Smooth muscle cell (in vitro differentiated cells): ENCODE data around the gene EIF4G1. TPM values are rescaled to one million over a fixed set of nuclear protein-coding genes. Genes with fewer than 3 reads are reported as not detected.

Experiments used
- DNase-seq: peaks from one replicate; lab custom pipeline; 2025; ENCODE audit not compliant: unreplicated experiment; lab: John Stamatoyannopoulos, UW
- H2AFZ ChIP-seq: fragments of 200-600 bp; sonication (generic); 2 replicates; pipeline ENCODE4 v1.6.0; 2016; ENCODE audit warnings: antibody characterized with exemption, low read depth, mild to moderate bottlenecking
- H3F3A ChIP-seq: fragments of 200-600 bp; sonication (generic); 2 replicates; pipeline ENCODE4 v1.6.0; 2017; ENCODE audit warnings: antibody characterized with exemption, low read depth
- H3K27ac ChIP-seq: fragments of 200-600 bp; sonication (generic); 2 replicates; pipeline ENCODE4 v1.5.1; 2016; ENCODE audit warnings: low read depth, mild to moderate bottlenecking
- H3K27me3 ChIP-seq: fragments of 200-600 bp; sonication (generic); 2 replicates; pipeline ENCODE4 v1.6.1; 2016; ENCODE audit warnings: low read depth, mild to moderate bottlenecking
- H3K36me3 ChIP-seq: fragments of 200-600 bp; sonication (generic); 2 replicates; pipeline ENCODE4 v1.5.1; 2016; ENCODE audit warnings: low read depth
- H3K4me1 ChIP-seq: fragments of 200-600 bp; sonication (generic); 2 replicates; pipeline ENCODE4 v1.5.1; 2016; ENCODE audit warnings: low read depth
- H3K4me2 ChIP-seq: fragments of 200-600 bp; sonication (generic); 2 replicates; pipeline ENCODE4 v1.6.0; 2016; ENCODE audit warnings: mild to moderate bottlenecking
- H3K4me3 ChIP-seq: fragments of 200-600 bp; sonication (generic); 2 replicates; pipeline ENCODE4 v1.5.1; 2016; ENCODE audit warnings: mild to moderate bottlenecking
- H3K79me2 ChIP-seq: fragments of 200-600 bp; sonication (generic); 2 replicates; pipeline ENCODE4 v1.6.0; 2016; ENCODE audit warnings: low read depth, mild to moderate bottlenecking
- H3K9ac ChIP-seq: fragments of 200-600 bp; sonication (generic); 2 replicates; pipeline ENCODE4 v1.6.0; 2016; ENCODE audit warnings: low read depth
- H3K9me3 ChIP-seq: fragments of 200-600 bp; sonication (generic); replicated peaks from 2 replicates; pipeline ENCODE4 v1.5.1; 2016; ENCODE audit warnings: low read depth
- H4K20me1 ChIP-seq: fragments of 200-600 bp; sonication (generic); 2 replicates; pipeline ENCODE4 v1.6.0; 2016; ENCODE audit warnings: low read depth
- WGBS: methylation state at CpG from one replicate; pipeline ENCODE4 v1.1.7; 2016; ENCODE audit warnings: low lambda C conversion rate; 5-methylcytosine and 5-hydroxymethylcytosine counted together
- polyA plus RNA-seq: library from polyadenylated mRNA; unstranded; fragments of >200 nt; fragmentation: Nextera tagmentation; extraction: Ambion mirVana; gene quantifications from 2 replicates; pipeline ENCODE4 v1.2.1, GENCODE V29; 2016
- total RNA-seq: library from RNA; depleted of rRNA; stranded (reverse); fragments of >200 nt; gene quantifications from 2 replicates; pipeline ENCODE4 v1.2.3, GENCODE V29; 2014
- TF ChIP-seq, protein P1 (sequence below): fragments of 200-600 bp; sonication (generic); IDR thresholded peaks from 2 replicates; pipeline ENCODE4 v1.5.1; 2017; ENCODE audit warnings: borderline replicate concordance, mild to moderate bottlenecking, antibody characterized with exemption; ENCODE audit not compliant: insufficient read depth, poor library complexity, severe bottlenecking

The EIF4G1 gene
- total and polyA plus RNA-seq, 2 experiments from 2014 or later = 171 to 198 TPM

- H3K4me1 ChIP-seq = peaks cover 21% of the 10 kb centered on the region
- peaks cover 42% of the 10 kb centered on the region for H4K20me1 ChIP-seq
- H3K4me2 ChIP-seq = no peak overlapping the region
- DNase-seq = no peak
- TF ChIP-seq, protein P1, sequence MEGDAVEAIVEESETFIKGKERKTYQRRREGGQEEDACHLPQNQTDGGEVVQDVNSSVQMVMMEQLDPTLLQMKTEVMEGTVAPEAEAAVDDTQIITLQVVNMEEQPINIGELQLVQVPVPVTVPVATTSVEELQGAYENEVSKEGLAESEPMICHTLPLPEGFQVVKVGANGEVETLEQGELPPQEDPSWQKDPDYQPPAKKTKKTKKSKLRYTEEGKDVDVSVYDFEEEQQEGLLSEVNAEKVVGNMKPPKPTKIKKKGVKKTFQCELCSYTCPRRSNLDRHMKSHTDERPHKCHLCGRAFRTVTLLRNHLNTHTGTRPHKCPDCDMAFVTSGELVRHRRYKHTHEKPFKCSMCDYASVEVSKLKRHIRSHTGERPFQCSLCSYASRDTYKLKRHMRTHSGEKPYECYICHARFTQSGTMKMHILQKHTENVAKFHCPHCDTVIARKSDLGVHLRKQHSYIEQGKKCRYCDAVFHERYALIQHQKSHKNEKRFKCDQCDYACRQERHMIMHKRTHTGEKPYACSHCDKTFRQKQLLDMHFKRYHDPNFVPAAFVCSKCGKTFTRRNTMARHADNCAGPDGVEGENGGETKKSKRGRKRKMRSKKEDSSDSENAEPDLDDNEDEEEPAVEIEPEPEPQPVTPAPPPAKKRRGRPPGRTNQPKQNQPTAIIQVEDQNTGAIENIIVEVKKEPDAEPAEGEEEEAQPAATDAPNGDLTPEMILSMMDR = no peak
- H3K27me3 ChIP-seq = no peaks in the 10 kb centered on the region
- H3K36me3 ChIP-seq = no peaks in the 10 kb centered on the region
- H3F3A ChIP-seq = peaks cover 17% of the 10 kb centered on the region
- no peak overlapping the region for H3K4me3 ChIP-seq
- H3K79me2 ChIP-seq = no peaks in the 10 kb centered on the region
- no peaks in the 10 kb centered on the region for H3K9me3 ChIP-seq
- H3K27ac ChIP-seq = no peak overlapping the region
- 91% methylated on average over 24 of the region's 24 CpGs for whole genome bisulfite sequencing
- H3K9ac ChIP-seq = no peak overlapping the region
- no peak overlapping the region for H2AFZ ChIP-seq
Observed at GRCh38 chr3:184344579-184345316, 30.3 kb downstream of the EIF4G1 start.

GRCh38 chr3:184345317-184346144 lies 31.1 kb downstream of the EIF4G1 start:
- peak overlapping the region; percentile 19 for H3K27ac ChIP-seq
- no peak overlapping the region for H2AFZ ChIP-seq
- H3K9me3 ChIP-seq = no peaks in the 10 kb centered on the region
- TF ChIP-seq, protein P1 = peak; percentile 40
- no peak overlapping the region for H3K4me3 ChIP-seq
- no peak for DNase-seq
- H3K4me2 ChIP-seq = peak overlapping the region; percentile 67
- peaks cover 17% of the 10 kb centered on the region for H3F3A ChIP-seq
- 39% methylated on average over 14 of the region's 14 CpGs for WGBS
- H3K9ac ChIP-seq = no peak overlapping the region
- peaks cover 21% of the 10 kb centered on the region for H3K4me1 ChIP-seq
- H4K20me1 ChIP-seq = peaks cover 34% of the 10 kb centered on the region
- no peaks in the 10 kb centered on the region for H3K36me3 ChIP-seq
- no peaks in the 10 kb centered on the region for H3K79me2 ChIP-seq
- no peaks in the 10 kb centered on the region for H3K27me3 ChIP-seq

- H3F3A ChIP-seq = peaks cover 17% of the 10 kb centered on the region
- H3K36me3 ChIP-seq = no peaks in the 10 kb centered on the region
- no peaks in the 10 kb centered on the region for H3K79me2 ChIP-seq
- WGBS = 97% methylated on average over 20 of the region's 20 CpGs
- no peaks in the 10 kb centered on the region for H3K27me3 ChIP-seq
- no peak overlapping the region for H3K27ac ChIP-seq
- no peak overlapping the region for H2AFZ ChIP-seq
- no peak overlapping the region for H3K4me3 ChIP-seq
- no peak overlapping the region for H3K9ac ChIP-seq
- no peaks in the 10 kb centered on the region for H3K9me3 ChIP-seq
- peaks cover 24% of the 10 kb centered on the region for H4K20me1 ChIP-seq
- H3K4me2 ChIP-seq = no peak overlapping the region
- peaks cover 21% of the 10 kb centered on the region for H3K4me1 ChIP-seq
- DNase-seq = no peak
- TF ChIP-seq, protein P1 = no peak
Observed at GRCh38 chr3:184346480-184347190, 32.2 kb downstream of the EIF4G1 start.
